Measurements from ENCODE around the gene ABR. TPM values are rescaled to one million over a fixed set of nuclear protein-coding genes. Genes with fewer than 3 reads are reported as not detected.

ABR gene
- polyA plus RNA-seq, 3 donors = 19.8 to 160 (median 26.0) TPM

- no peak for TF ChIP-seq CTCF (IDR thresholded peaks at IDR 0.05)
- Histone ChIP-seq H3K4me3 (replicated peaks in 1 of 3; ENCODE audit: low read depth in 2 of 3, low read length in 3 of 3) (no peak overlapping the region), H3K9me3 (replicated peaks in 1 of 2; ENCODE audit: control insufficient read depth in 1 of 2, insufficient read depth in 1 of 2, low read length in 2 of 2) (no peaks in the 10 kb centered on the region), H3K4me1 (ENCODE audit: control insufficient read depth in 1 of 2, insufficient read depth in 2 of 2, low read length in 2 of 2) (no peaks in the 10 kb centered on the region), H3K4me2 (replicated peaks; ENCODE audit: extremely low read depth, low read length, poor library complexity, severe bottlenecking) (no peak overlapping the region), H3K27me3 (ENCODE audit: control insufficient read depth in 2 of 2, insufficient read depth in 2 of 2, low read length in 2 of 2) (no peaks in the 10 kb centered on the region), H3K79me2 (ENCODE audit: insufficient read depth, low read length) (no peaks in the 10 kb centered on the region), H4K20me1 (ENCODE audit: insufficient read depth, low read length) (peaks cover 83% of the 10 kb centered on the region), H2AFZ (ENCODE audit: insufficient read depth, low read depth, low read length, poor library complexity, severe bottlenecking) (no peak overlapping the region), H3K27ac (ENCODE audit: low read depth in 1 of 2, low read length in 2 of 2) (no peak overlapping the region), H3K36me3 (replicated peaks in 1 of 2; ENCODE audit: control insufficient read depth in 1 of 2, insufficient read depth in 2 of 2, low read length in 2 of 2) (peaks cover 73 to 83% of the 10 kb centered on the region in 2 donors), H3K9ac (ENCODE audit: insufficient read depth, low read length, poor library complexity, severe bottlenecking) (no peak overlapping the region)
- H3K4me1 Mint-ChIP-seq = no peaks in the 10 kb centered on the region
- H3K27ac Mint-ChIP-seq = peak overlapping the region in 1 of 7 donors; percentile 46
- H3K36me3 Mint-ChIP-seq = peaks cover 53 to 81% of the 10 kb centered on the region in 2 donors
- H3K27me3 Mint-ChIP-seq (ENCODE audit: low read depth in 3 of 3) = peaks cover 0 to 3% (median 0%) of the 10 kb centered on the region in 3 donors
- H3K9me3 Mint-ChIP-seq = no peaks in the 10 kb centered on the region
- WGBS (ENCODE audit: insufficient coverage) = 100% methylated on average over 3 of the region's 4 CpGs
- no peak for DNase-seq
- H3K4me3 Mint-ChIP-seq = no peak overlapping the region
- intact Hi-C loops (cut with micrococcal nuclease) = loop anchor here in 1 of 2 donors (10.0 kb wide), 1 partner anchor 50 kb away; no protein-coding TSS in a partner anchor
Observed at GRCh38 chr17:1054656-1055055, 125.1 kb downstream of the ABR start.

- TF ChIP-seq CTCF (IDR thresholded peaks at IDR 0.05) = no peak
- H3K4me2 ChIP-seq (replicated peaks; ENCODE audit: extremely low read depth, low read length, poor library complexity, severe bottlenecking) = no peak overlapping the region
- no peak overlapping the region for H2AFZ ChIP-seq (ENCODE audit: insufficient read depth, low read depth, low read length, poor library complexity, severe bottlenecking)
- Mint-ChIP-seq H3K27me3 (ENCODE audit: low read depth in 3 of 3) (peaks cover 0 to 2% (median 0%) of the 10 kb centered on the region in 3 donors), H3K9me3 (no peaks in the 10 kb centered on the region), H3K4me1 (no peaks in the 10 kb centered on the region), H3K36me3 (peaks cover 51 to 81% of the 10 kb centered on the region in 2 donors), H3K27ac (peak overlapping the region in 3 of 7 donors; percentile 19 to 67 (median 66)), H3K4me3 (no peak overlapping the region)
- peaks cover 71 to 83% of the 10 kb centered on the region in 2 donors for H3K36me3 ChIP-seq (replicated peaks in 1 of 2; ENCODE audit: control insufficient read depth in 1 of 2, insufficient read depth in 2 of 2, low read length in 2 of 2)
- peak overlapping the region in 1 of 2 donors; percentile 14 for H3K27ac ChIP-seq (ENCODE audit: low read depth in 1 of 2, low read length in 2 of 2)
- WGBS (ENCODE audit: insufficient coverage) = 99% methylated on average over 30 of the region's 35 CpGs
- H3K27me3 ChIP-seq (ENCODE audit: control insufficient read depth in 2 of 2, insufficient read depth in 2 of 2, low read length in 2 of 2) = no peaks in the 10 kb centered on the region
- no peak for DNase-seq
- H3K9ac ChIP-seq (ENCODE audit: insufficient read depth, low read length, poor library complexity, severe bottlenecking) = no peak overlapping the region
- no peaks in the 10 kb centered on the region for H3K79me2 ChIP-seq (ENCODE audit: insufficient read depth, low read length)
- no peak overlapping the region for H3K4me3 ChIP-seq (replicated peaks in 1 of 3; ENCODE audit: low read depth in 2 of 3, low read length in 3 of 3)
- H4K20me1 ChIP-seq (ENCODE audit: insufficient read depth, low read length) = peaks cover 81% of the 10 kb centered on the region
- intact Hi-C loops (cut with micrococcal nuclease) = loop anchor here in 1 of 2 donors (10.0 kb wide), 1 partner anchor 49 kb away; no protein-coding TSS in a partner anchor
- H3K4me1 ChIP-seq (ENCODE audit: control insufficient read depth in 1 of 2, insufficient read depth in 2 of 2, low read length in 2 of 2) = no peaks in the 10 kb centered on the region
- no peaks in the 10 kb centered on the region for H3K9me3 ChIP-seq (replicated peaks in 1 of 2; ENCODE audit: control insufficient read depth in 1 of 2, insufficient read depth in 1 of 2, low read length in 2 of 2)
Observed at GRCh38 chr17:1053661-1054360, 126.0 kb downstream of the ABR start.
